OCI-LY1 (cell line): ENCODE data around the gene NKAIN2.

Experiments used
- H2AFZ ChIP-seq: fragments of 200-600 bp; sonication (generic), shearing (Covaris generic); 2 replicates; pipeline ENCODE4 v1.6.0; 2014; ENCODE audit warnings: antibody characterized with exemption, mild to moderate bottlenecking, low read length
- H3F3A ChIP-seq: fragments of 200-600 bp; sonication (generic), shearing (Covaris generic); 2 replicates; pipeline ENCODE4 v1.6.0; 2014; ENCODE audit warnings: mild to moderate bottlenecking, antibody characterized with exemption, low read length, moderate library complexity; ENCODE audit not compliant: insufficient read depth
- H3K27ac ChIP-seq: fragments of 200-600 bp; sonication (generic); 2 replicates; pipeline ENCODE4 v1.5.1; 2014; ENCODE audit warnings: low read length, mixed run types, mild to moderate bottlenecking, low read depth; ENCODE audit not compliant: poor library complexity, severe bottlenecking
- H3K27me3 ChIP-seq: fragments of 200-600 bp; sonication (generic); 2 replicates; pipeline ENCODE4 v1.6.0; 2014; ENCODE audit warnings: antibody characterized with exemption, mild to moderate bottlenecking, low read length, moderate library complexity; ENCODE audit not compliant: insufficient read depth
- H3K36me3 ChIP-seq: fragments of 200-600 bp; sonication (generic); 2 replicates; pipeline ENCODE4 v1.6.1; 2014; ENCODE audit warnings: mild to moderate bottlenecking, antibody characterized with exemption, low read length, moderate library complexity, mixed read lengths; ENCODE audit not compliant: insufficient read depth
- H3K4me1 ChIP-seq: fragments of 200-600 bp; sonication (generic); 2 replicates; pipeline ENCODE4 v1.5.1; 2014; ENCODE audit warnings: mild to moderate bottlenecking, low read length, moderate library complexity; ENCODE audit not compliant: insufficient read depth, severe bottlenecking
- H3K4me2 ChIP-seq: fragments of 200-600 bp; sonication (generic), shearing (Covaris generic); 2 replicates; pipeline ENCODE4 v1.6.1; 2014; ENCODE audit warnings: low read length
- H3K4me3 ChIP-seq: fragments of 200-600 bp; sonication (generic); 2 replicates; pipeline ENCODE4 v1.5.1; 2014; ENCODE audit warnings: low read length, low read depth, mild to moderate bottlenecking, mixed read lengths; ENCODE audit not compliant: poor library complexity, severe bottlenecking
- H3K79me2 ChIP-seq: fragments of 200-600 bp; shearing (Covaris generic); 2 replicates; pipeline ENCODE4 v1.6.1; 2016; ENCODE audit warnings: mixed run types, low read length, mixed read lengths; ENCODE audit not compliant: insufficient read depth
- H3K9ac ChIP-seq: fragments of 200-600 bp; sonication (generic), shearing (Covaris generic); 2 replicates; pipeline ENCODE4 v1.6.1; 2014; ENCODE audit warnings: mild to moderate bottlenecking, low read length, mixed read lengths
- H3K9me2 ChIP-seq: fragments of 200-600 bp; sonication (generic), shearing (Covaris generic); 2 replicates; pipeline ENCODE4 v1.6.1; 2014; ENCODE audit warnings: low read depth, mild to moderate bottlenecking, low read length, mixed read lengths
- H3K9me3 ChIP-seq: fragments of 200-600 bp; shearing (Covaris generic); 2 replicates; pipeline ENCODE4 v1.6.1; 2014; ENCODE audit warnings: low read length, mixed read lengths
- H4K20me1 ChIP-seq: fragments of 200-600 bp; sonication (generic), shearing (Covaris generic); 2 replicates; pipeline ENCODE4 v1.6.0; 2016; ENCODE audit warnings: mild to moderate bottlenecking, low read length; ENCODE audit not compliant: insufficient read depth
- EZH2 ChIP-seq: fragments of 200-600 bp; sonication (generic), shearing (Covaris generic); IDR thresholded peaks from 2 replicates; pipeline ENCODE4 v1.8.0; 2017; ENCODE audit warnings: borderline replicate concordance, mixed run types, mild to moderate bottlenecking, antibody characterized with exemption, low read length, moderate library complexity, mixed read lengths
- TF ChIP-seq, protein P1 (sequence below): fragments of 200-600 bp; sonication (generic), shearing (Covaris generic); IDR thresholded peaks from 2 replicates; pipeline ENCODE4 v1.5.1; 2017; ENCODE audit warnings: mild to moderate bottlenecking, antibody characterized with exemption, low read length, moderate library complexity, mixed read lengths

NKAIN2 gene

DNA sequence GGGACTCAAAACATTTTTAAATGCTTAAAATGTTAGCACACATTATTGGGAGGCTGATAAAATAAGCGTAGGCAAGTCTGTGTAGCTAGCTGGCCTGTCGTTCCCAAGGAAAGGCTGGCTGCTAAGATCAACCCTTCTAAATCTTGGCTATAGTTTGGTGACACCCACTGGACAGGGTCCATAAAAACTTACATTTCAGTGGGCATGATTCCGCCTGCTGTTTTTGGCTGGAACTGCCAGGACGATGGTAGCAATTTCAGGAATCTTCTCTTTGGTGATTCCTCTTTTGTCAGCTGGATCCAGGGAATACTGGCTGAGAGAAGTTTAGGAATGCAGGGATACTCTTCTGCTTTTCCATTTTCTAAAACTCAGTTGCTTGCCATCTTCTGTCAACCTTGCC lies 162.2 kb downstream of the NKAIN2 start:
- H3K4me2 ChIP-seq: no peak overlapping the region
- H3F3A ChIP-seq: no peaks in the 10 kb centered on the region
- no peak overlapping the region for H2AFZ ChIP-seq

DNA sequence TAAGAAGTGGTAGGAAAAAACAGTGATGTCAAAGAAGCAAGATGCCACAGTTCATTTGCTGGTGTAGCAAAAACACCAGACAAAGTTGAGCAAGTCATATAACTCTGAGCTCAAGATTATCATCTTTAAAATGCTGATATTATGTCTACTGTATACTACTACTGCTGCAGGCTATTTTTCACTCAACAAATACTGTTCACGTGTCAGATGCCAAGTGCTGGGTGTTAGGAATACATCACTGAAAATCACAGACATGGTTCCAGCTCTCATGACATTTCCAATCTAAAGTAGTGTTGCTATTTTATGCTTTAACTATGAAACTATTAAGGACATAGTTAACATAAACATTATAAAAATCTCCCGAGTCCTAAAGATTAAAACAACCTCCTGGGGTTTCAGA lies 163.0 kb downstream of the NKAIN2 start:
- H2AFZ ChIP-seq: no peak overlapping the region

More for the DNA sequence above, 162.2 kb downstream of the NKAIN2 start:
- Histone ChIP-seq H3K36me3 (no peaks in the 10 kb centered on the region), H3K4me1 (no peaks in the 10 kb centered on the region), H3K9me2 (no peaks in the 10 kb centered on the region), H3K4me3 (no peak overlapping the region), H3K9ac (no peak overlapping the region), H4K20me1 (no peaks in the 10 kb centered on the region), H3K27ac (no peak overlapping the region), H3K79me2 (no peaks in the 10 kb centered on the region), H3K27me3 (no peaks in the 10 kb centered on the region), H3K9me3 (no peaks in the 10 kb centered on the region)
- TF ChIP-seq EZH2: no peak
- TF ChIP-seq, protein P1, sequence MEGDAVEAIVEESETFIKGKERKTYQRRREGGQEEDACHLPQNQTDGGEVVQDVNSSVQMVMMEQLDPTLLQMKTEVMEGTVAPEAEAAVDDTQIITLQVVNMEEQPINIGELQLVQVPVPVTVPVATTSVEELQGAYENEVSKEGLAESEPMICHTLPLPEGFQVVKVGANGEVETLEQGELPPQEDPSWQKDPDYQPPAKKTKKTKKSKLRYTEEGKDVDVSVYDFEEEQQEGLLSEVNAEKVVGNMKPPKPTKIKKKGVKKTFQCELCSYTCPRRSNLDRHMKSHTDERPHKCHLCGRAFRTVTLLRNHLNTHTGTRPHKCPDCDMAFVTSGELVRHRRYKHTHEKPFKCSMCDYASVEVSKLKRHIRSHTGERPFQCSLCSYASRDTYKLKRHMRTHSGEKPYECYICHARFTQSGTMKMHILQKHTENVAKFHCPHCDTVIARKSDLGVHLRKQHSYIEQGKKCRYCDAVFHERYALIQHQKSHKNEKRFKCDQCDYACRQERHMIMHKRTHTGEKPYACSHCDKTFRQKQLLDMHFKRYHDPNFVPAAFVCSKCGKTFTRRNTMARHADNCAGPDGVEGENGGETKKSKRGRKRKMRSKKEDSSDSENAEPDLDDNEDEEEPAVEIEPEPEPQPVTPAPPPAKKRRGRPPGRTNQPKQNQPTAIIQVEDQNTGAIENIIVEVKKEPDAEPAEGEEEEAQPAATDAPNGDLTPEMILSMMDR: no peak

DNA sequence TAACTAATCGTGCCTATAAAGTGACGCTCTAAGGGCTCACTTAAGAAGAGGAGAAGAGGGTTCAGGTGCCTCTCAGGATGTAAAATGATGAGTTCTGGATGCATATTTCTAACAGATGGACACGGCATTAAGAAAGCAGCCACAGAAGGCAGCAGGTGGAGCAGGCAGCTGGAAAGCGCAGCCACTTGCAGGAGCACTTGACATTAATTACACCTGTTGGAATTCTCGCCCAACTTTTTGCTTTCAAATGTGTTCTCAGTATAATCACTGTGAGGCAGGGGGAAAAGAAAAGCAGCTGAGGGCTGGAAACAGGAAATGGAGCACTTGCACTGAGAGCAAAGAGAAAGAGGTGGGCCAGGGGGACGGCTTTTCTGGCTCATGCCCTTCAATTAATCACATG lies 164.2 kb downstream of the NKAIN2 start:
- Histone ChIP-seq H3K79me2 (no peaks in the 10 kb centered on the region), H3K4me3 (no peak overlapping the region), H2AFZ (no peak overlapping the region), H3K27ac (no peak overlapping the region), H3K9me3 (no peaks in the 10 kb centered on the region), H3K4me1 (no peaks in the 10 kb centered on the region), H3K36me3 (no peaks in the 10 kb centered on the region), H3K9me2 (no peaks in the 10 kb centered on the region), H3K4me2 (no peak overlapping the region), H3F3A (no peaks in the 10 kb centered on the region), H3K27me3 (no peaks in the 10 kb centered on the region), H3K9ac (no peak overlapping the region), H4K20me1 (no peaks in the 10 kb centered on the region)
- TF ChIP-seq, protein P1: no peak
- no peak for TF ChIP-seq EZH2

More for the DNA sequence above, 163.0 kb downstream of the NKAIN2 start:
- Histone ChIP-seq H3K36me3 (no peaks in the 10 kb centered on the region), H3K4me1 (no peaks in the 10 kb centered on the region), H3K79me2 (no peaks in the 10 kb centered on the region), H3K4me2 (no peak overlapping the region), H3K4me3 (no peak overlapping the region), H3K27ac (no peak overlapping the region), H3K9me3 (no peaks in the 10 kb centered on the region), H4K20me1 (no peaks in the 10 kb centered on the region), H3F3A (no peaks in the 10 kb centered on the region), H3K9me2 (no peaks in the 10 kb centered on the region), H3K9ac (no peak overlapping the region), H3K27me3 (no peaks in the 10 kb centered on the region)
- TF ChIP-seq, protein P1: no peak
- no peak for TF ChIP-seq EZH2
